ENCODE measurements around the gene NMT1. TPM values are rescaled to one million over a fixed set of nuclear protein-coding genes. Genes with fewer than 3 reads are reported as not detected.

Gene NMT1
- total RNA-seq, 1 donor from 2014 or later, result 98.8 TPM

DNA sequence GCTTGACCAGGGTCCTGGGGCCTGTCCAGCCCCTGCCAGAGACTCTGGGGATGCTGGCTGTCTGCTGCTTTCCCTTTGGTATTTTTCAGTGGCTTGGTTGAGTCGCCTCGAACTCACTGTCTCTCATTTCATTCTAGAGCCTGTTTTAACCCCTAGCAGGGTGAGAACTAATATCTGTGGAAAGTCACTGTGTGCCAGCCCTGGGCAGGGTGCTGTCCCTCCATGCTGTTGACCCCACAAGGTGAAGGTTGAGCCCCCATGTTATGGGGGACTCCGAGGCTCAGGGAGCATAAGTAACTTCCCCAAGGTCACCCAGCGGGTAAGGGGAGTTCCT, 42.6 kb upstream of the NMT1 start:
- TF ChIP-seq, protein P1, sequence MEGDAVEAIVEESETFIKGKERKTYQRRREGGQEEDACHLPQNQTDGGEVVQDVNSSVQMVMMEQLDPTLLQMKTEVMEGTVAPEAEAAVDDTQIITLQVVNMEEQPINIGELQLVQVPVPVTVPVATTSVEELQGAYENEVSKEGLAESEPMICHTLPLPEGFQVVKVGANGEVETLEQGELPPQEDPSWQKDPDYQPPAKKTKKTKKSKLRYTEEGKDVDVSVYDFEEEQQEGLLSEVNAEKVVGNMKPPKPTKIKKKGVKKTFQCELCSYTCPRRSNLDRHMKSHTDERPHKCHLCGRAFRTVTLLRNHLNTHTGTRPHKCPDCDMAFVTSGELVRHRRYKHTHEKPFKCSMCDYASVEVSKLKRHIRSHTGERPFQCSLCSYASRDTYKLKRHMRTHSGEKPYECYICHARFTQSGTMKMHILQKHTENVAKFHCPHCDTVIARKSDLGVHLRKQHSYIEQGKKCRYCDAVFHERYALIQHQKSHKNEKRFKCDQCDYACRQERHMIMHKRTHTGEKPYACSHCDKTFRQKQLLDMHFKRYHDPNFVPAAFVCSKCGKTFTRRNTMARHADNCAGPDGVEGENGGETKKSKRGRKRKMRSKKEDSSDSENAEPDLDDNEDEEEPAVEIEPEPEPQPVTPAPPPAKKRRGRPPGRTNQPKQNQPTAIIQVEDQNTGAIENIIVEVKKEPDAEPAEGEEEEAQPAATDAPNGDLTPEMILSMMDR (conservative IDR thresholded peaks at IDR 0.05), result no peak
- Mint-ChIP-seq H3K27ac (peak overlapping the region; percentile 60), H3K9me3 (no peaks in the 10 kb centered on the region), H3K36me3 (no peaks in the 10 kb centered on the region), H3K4me1 (ENCODE audit: unreplicated experiment) (peaks cover 42% of the 10 kb centered on the region), H3K4me3 (peak overlapping the region; percentile 93), H3K27me3 (peaks cover 32% of the 10 kb centered on the region)
- DNase-seq (ENCODE audit: extremely low spot score, unreplicated experiment), result no peak

DNA sequence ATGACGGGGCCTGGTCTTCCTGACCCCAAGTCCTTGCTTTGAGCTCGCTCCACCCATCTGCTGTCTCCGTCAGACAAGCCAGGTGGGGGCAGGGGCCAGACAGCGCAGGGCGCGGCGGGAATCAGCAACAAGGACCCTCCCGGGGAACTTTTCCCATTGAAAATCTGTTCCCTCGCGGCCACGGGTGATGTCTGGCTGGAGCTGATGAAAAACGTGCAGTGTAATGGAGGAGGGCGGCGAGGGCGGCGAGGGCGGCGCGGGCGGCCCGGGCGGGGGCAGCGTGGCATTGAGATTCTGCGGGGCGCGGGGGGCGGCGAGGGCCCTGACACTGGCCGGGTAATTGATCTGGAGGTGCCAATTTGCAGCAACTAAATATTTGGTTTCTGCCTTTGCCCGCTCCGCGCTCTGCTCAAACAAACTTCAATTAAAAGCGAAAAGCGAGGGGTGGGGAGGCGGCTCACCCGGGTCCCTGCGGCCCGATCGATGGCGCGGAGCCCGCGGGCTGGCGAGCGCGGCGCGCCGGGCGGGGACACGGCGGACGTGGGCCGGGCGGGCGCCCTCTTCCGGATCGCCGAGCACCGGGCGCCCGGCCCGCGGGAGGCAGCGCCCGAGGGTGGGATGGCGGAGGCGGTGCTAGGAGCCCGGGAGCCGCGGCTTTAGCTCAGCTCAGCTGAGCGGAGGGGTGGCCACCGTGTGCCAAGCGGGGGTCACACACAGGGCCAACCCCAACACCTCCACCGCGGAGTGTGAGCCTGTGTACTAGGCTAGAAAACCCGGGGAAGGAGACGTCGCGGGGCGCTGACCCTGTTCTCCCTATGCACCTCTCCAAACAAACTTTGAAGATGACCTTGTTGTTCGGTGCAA, 42.0 kb upstream of the NMT1 start:
- no peaks in the 10 kb centered on the region for H3K36me3 Mint-ChIP-seq
- no peaks in the 10 kb centered on the region for H3K9me3 Mint-ChIP-seq
- peak overlapping the region; percentile 60 for H3K27ac Mint-ChIP-seq
- peaks cover 32% of the 10 kb centered on the region for H3K27me3 Mint-ChIP-seq
- TF ChIP-seq, protein P1 (conservative IDR thresholded peaks at IDR 0.05), result peak; percentile 61
- H3K4me3 Mint-ChIP-seq, result peak overlapping the region; percentile 93
- DNase-seq (ENCODE audit: extremely low spot score, unreplicated experiment), result no peak
- H3K4me1 Mint-ChIP-seq (ENCODE audit: unreplicated experiment), result peaks cover 42% of the 10 kb centered on the region

DNA sequence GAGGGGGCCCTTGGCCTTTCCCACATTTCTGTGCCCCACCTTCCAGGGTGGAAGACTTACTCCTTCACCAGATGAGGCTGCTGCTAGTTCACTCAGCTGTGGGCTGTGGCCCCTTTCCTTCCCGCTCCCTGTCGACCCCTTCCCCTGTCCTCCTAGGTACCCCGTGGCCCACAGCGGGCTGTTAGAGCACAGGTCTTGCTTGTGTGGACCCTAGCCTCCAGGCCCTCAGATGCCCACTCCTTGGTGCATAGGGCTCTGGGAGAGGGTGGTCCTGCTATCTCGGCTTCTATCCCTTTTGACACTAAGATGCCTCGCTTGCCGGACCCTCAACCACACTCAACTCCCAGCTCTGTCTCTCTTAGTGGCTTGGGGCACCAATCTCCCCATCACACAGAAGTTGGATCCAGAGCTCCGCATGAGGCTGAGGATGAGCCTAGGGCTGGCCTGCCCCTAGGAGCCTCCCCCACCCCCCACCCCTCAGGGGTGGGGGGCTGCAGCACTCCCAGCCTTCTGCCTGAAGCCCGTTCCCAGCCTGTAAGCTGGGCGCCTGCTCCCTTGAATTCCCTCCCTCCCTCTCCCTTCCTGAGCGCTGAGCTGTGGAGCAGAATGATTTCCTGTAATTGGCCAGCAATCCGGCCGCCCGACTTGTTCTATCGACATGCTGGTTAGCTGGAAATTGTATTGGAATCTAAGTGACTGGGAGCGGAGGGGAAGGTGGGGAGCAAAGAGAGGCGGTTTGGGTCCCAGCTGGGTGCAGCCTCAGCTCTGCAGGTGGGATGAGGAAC, 40.6 kb upstream of the NMT1 start:
- Mint-ChIP-seq H3K9me3 (no peaks in the 10 kb centered on the region), H3K4me1 (ENCODE audit: unreplicated experiment) (peaks cover 42% of the 10 kb centered on the region), H3K36me3 (no peaks in the 10 kb centered on the region), H3K27me3 (peaks cover 32% of the 10 kb centered on the region), H3K27ac (peak overlapping the region; percentile 52), H3K4me3 (peak overlapping the region; percentile 85)
- TF ChIP-seq, protein P1 (conservative IDR thresholded peaks at IDR 0.05), result no peak
- no peak for DNase-seq (ENCODE audit: extremely low spot score, unreplicated experiment)

DNA sequence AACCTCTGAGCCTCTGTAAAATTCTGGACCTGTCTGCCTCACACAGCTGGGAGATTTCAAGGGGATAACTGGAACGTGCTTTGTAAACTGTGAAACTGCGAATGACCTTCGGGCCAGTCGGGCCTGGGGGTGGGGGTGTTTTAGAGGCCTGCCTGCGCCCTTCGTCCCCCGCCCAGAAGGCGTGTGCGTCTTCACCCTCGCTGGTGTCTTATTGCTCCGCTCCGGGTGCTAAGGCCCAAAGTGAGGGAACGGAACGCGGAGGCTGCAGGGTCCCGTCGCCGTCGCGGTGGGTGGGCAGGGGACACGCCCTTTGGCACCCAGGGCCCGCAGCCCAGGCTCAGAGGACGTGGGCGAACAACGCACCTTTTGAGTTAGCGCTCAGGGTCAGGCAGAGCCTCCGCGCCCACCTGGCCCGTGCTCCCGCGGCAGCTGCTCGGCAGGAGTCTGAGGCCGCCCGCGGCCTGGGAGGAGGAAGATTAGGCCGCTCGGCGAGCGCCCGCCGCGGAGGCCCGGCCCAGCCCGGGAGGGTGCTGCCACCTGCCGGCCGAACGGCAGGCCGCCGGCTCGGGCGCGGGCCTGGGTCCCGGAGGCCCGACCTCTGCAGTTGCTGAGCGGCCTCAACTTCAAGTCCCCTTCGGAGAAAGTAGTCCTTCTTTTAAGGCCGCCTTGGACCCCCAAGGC, 39.4 kb upstream of the NMT1 start:
- peak overlapping the region; percentile 85 for H3K4me3 Mint-ChIP-seq
- H3K27ac Mint-ChIP-seq, result peak overlapping the region; percentile 52
- TF ChIP-seq, protein P1 (conservative IDR thresholded peaks at IDR 0.05), result peak; percentile 97
- no peaks in the 10 kb centered on the region for H3K9me3 Mint-ChIP-seq
- H3K4me1 Mint-ChIP-seq (ENCODE audit: unreplicated experiment), result peaks cover 33% of the 10 kb centered on the region
- no peaks in the 10 kb centered on the region for H3K36me3 Mint-ChIP-seq
- H3K27me3 Mint-ChIP-seq, result peaks cover 32% of the 10 kb centered on the region
- peak; percentile 84 for DNase-seq (ENCODE audit: extremely low spot score, unreplicated experiment)

DNA sequence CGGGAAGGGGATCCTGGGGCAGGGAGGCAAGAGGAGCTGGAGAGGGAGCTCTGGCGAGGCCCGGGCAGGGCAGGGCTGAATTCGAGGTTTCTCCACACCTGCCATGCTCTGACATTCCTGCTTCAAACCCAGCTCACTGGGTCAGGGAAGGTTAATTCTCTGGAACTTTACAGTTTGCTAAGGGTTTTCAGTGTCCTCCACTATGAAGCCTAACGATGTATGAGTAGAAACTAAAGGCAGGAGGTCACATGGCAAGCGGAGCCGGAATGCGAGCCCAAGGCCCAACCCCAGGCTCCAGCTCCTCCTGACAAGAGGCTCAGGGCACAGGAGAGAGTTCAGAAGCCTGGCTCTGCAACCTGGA, 38.8 kb upstream of the NMT1 start:
- TF ChIP-seq, protein P1 (conservative IDR thresholded peaks at IDR 0.05), result no peak
- Mint-ChIP-seq H3K27me3 (peaks cover 32% of the 10 kb centered on the region), H3K27ac (no peak overlapping the region), H3K9me3 (no peaks in the 10 kb centered on the region), H3K36me3 (no peaks in the 10 kb centered on the region), H3K4me1 (ENCODE audit: unreplicated experiment) (peaks cover 32% of the 10 kb centered on the region), H3K4me3 (no peak overlapping the region)
- DNase-seq (ENCODE audit: extremely low spot score, unreplicated experiment), result no peak

All from type B pancreatic cell (in vitro differentiated cells).